ENCODE measurements around the gene LBHD2.
"Not testable (repeated sequence)": the region's sequence is repeated elsewhere in the genome, so short reads cannot be mapped to it uniquely, and the experiment has no call there.

Gene LBHD2

GRCh38 chr14:103118018-103118662 lies 34.1 kb downstream of the LBHD2 start:
- H3K4me3 ChIP-seq (ENCODE audit: low read depth, low read length) = no peak overlapping the region

GRCh38 chr14:103118663-103119404 lies 34.8 kb downstream of the LBHD2 start:
- no peak overlapping the region for H3K4me3 ChIP-seq (ENCODE audit: low read depth, low read length)

- not testable (repeated sequence) for H3K4me3 ChIP-seq (ENCODE audit: low read depth, low read length)
Measured at GRCh38 chr14:103119527-103119926, 35.5 kb downstream of the LBHD2 start.

GRCh38 chr14:103121121-103121845 lies 37.3 kb downstream of the LBHD2 start:
- H3K4me3 ChIP-seq (ENCODE audit: low read depth, low read length) = no peak overlapping the region

GRCh38 chr14:103121846-103122584 lies 38.0 kb downstream of the LBHD2 start:
- H3K4me3 ChIP-seq (ENCODE audit: low read depth, low read length) = no peak overlapping the region

- no peak overlapping the region for H3K4me3 ChIP-seq (ENCODE audit: low read depth, low read length)
Measured at GRCh38 chr14:103122585-103122946, 38.6 kb downstream of the LBHD2 start.

GRCh38 chr14:103122947-103123633 lies 39.1 kb downstream of the LBHD2 start, which contains the start of gene TNFAIP2:
TNFAIP2 (plus strand) TSS chr14:103123461; CDS start chr14:103126458, 2,997 bp downstream.
- H3K4me3 ChIP-seq (ENCODE audit: low read depth, low read length) = peak within 1 kb of the TSS; percentile 24

- H3K4me3 ChIP-seq (ENCODE audit: low read depth, low read length) = peak overlapping the region; percentile 24
Measured at GRCh38 chr14:103123634-103124500, 39.9 kb downstream of the LBHD2 start.

- no peak overlapping the region for H3K4me3 ChIP-seq (ENCODE audit: low read depth, low read length)
Measured at GRCh38 chr14:103124501-103125001, 40.5 kb downstream of the LBHD2 start.

GRCh38 chr14:103125098-103126070 lies 41.4 kb downstream of the LBHD2 start:
- H3K4me3 ChIP-seq (ENCODE audit: low read depth, low read length) = no peak overlapping the region

- no peak overlapping the region for H3K4me3 ChIP-seq (ENCODE audit: low read depth, low read length)
Measured at GRCh38 chr14:103126088-103126872, 42.3 kb downstream of the LBHD2 start.

GRCh38 chr14:103126873-103127304 lies 42.9 kb downstream of the LBHD2 start:
- no peak overlapping the region for H3K4me3 ChIP-seq (ENCODE audit: low read depth, low read length)

- H3K4me3 ChIP-seq (ENCODE audit: low read depth, low read length) = no peak overlapping the region
Measured at GRCh38 chr14:103127356-103127755, 43.3 kb downstream of the LBHD2 start.

GRCh38 chr14:103127861-103128598 lies 44.0 kb downstream of the LBHD2 start:
- no peak overlapping the region for H3K4me3 ChIP-seq (ENCODE audit: low read depth, low read length)

- no peak overlapping the region for H3K4me3 ChIP-seq (ENCODE audit: low read depth, low read length)
Measured at GRCh38 chr14:103128631-103129300, 44.8 kb downstream of the LBHD2 start.
